A673 (cell line): ENCODE measurements around the gene PPARGC1A. TPM values are rescaled to one million over a fixed set of nuclear protein-coding genes. Genes with fewer than 3 reads are reported as not detected.

ENCODE experiments used
- BruUV-seq: library from RNA; stranded (reverse); fragments of 400-500 nt; replicated peaks from 2 replicates; lab custom pipeline; 2021; lab: Mats Ljungman, UMichigan
- CTCF ChIA-PET: fragments of 300-600 bp; sonication (Branson Sonifier 250); formaldehyde crosslinking; loops from one replicate; lab custom pipeline; 2022; ENCODE audit warnings: antibody characterized with exemption; lab: Charles Lee
- POLR2A ChIA-PET: fragments of 300-600 bp; sonication (Branson Sonifier 250); formaldehyde crosslinking; loops from one replicate; lab custom pipeline; 2022; ENCODE audit warnings: antibody characterized with exemption; ENCODE audit not compliant: low non-redundant PET; lab: Charles Lee
- DNase-seq: peaks from one replicate; pipeline ENCODE4 v3.0.0-alpha.2; 2015; ENCODE audit warnings: low spot score
- H3K27ac ChIP-seq: fragments of 200-600 bp; sonication (generic); 2 replicates; pipeline ENCODE4 v1.5.1; 2016; ENCODE audit warnings: mixed run types, low read depth, mild to moderate bottlenecking, mixed read lengths, antibody characterized with exemption, low read length; ENCODE audit not compliant: poor library complexity, severe bottlenecking
- H3K27me3 ChIP-seq: fragments of 200-600 bp; sonication (generic); replicated peaks from 2 replicates; pipeline ENCODE4 v1.6.1; 2017; ENCODE audit warnings: mixed run types, low read depth, mild to moderate bottlenecking, mixed read lengths, antibody characterized with exemption, low read length; ENCODE audit not compliant: insufficient read depth, poor library complexity
- H3K36me3 ChIP-seq: fragments of 200-600 bp; sonication (generic); 2 replicates; pipeline ENCODE4 v1.6.1; 2016; ENCODE audit warnings: mixed run types, mild to moderate bottlenecking, mixed read lengths, antibody characterized with exemption, low read length; ENCODE audit not compliant: insufficient read depth, poor library complexity, severe bottlenecking
- H3K4me1 ChIP-seq: fragments of 200-600 bp; sonication (generic); 2 replicates; pipeline ENCODE4 v1.6.1; 2017; ENCODE audit warnings: mixed run types, mild to moderate bottlenecking, mixed read lengths, antibody characterized with exemption, low read length; ENCODE audit not compliant: insufficient read depth, poor library complexity, severe bottlenecking
- H3K4me3 ChIP-seq: fragments of 200-600 bp; sonication (generic); 2 replicates; pipeline ENCODE4 v1.5.1; 2016; ENCODE audit warnings: low read depth, mixed run types, mild to moderate bottlenecking, mixed read lengths, low read length; ENCODE audit not compliant: poor library complexity, severe bottlenecking
- H3K9me3 ChIP-seq: fragments of 200-600 bp; sonication (generic); 2 replicates; pipeline ENCODE4 v1.6.1; 2016; ENCODE audit warnings: mixed run types, low read depth, mild to moderate bottlenecking, mixed read lengths, antibody characterized with exemption, low read length; ENCODE audit not compliant: poor library complexity, severe bottlenecking
- EZH2 ChIP-seq: fragments of 200-600 bp; sonication (generic); IDR thresholded peaks from 2 replicates; pipeline ENCODE4 v1.6.1; 2017; ENCODE audit warnings: borderline replicate concordance, low read depth, mild to moderate bottlenecking, mixed read lengths, antibody characterized with exemption, low read length; ENCODE audit not compliant: poor library complexity, severe bottlenecking
- intact Hi-C: fragments of 100-400 bp; cut with micrococcal nuclease; formaldehyde crosslinking; loops from one replicate; pipeline ENCODE4 v1.10.0; 2022; ENCODE audit not compliant: unreplicated experiment
- total RNA-seq: library from RNA; stranded (reverse); gene quantifications from 2 replicates; pipeline ENCODE4 v1.2.3, GENCODE V29; 2021
- TF ChIP-seq, protein P1 (sequence below): fragments of 300-800, 200-600 bp; sonication (generic); conservative IDR thresholded peaks from 2 replicates; pipeline ENCODE4 v1.5.1; 2017; ENCODE audit warnings: low read depth, mild to moderate bottlenecking, antibody characterized with exemption, low read length, moderate library complexity, mixed read lengths

Gene PPARGC1A
- total RNA-seq, 1 experiment from 2014 or later = not detected

- H3K27me3 ChIP-seq = peaks cover 2% of the 10 kb centered on the region
- no TSS peak for BruUV-seq
- intact Hi-C loops = no loop called here
- no peaks in the 10 kb centered on the region for H3K9me3 ChIP-seq
- no peak for TF ChIP-seq EZH2
- TF ChIP-seq, protein P1, sequence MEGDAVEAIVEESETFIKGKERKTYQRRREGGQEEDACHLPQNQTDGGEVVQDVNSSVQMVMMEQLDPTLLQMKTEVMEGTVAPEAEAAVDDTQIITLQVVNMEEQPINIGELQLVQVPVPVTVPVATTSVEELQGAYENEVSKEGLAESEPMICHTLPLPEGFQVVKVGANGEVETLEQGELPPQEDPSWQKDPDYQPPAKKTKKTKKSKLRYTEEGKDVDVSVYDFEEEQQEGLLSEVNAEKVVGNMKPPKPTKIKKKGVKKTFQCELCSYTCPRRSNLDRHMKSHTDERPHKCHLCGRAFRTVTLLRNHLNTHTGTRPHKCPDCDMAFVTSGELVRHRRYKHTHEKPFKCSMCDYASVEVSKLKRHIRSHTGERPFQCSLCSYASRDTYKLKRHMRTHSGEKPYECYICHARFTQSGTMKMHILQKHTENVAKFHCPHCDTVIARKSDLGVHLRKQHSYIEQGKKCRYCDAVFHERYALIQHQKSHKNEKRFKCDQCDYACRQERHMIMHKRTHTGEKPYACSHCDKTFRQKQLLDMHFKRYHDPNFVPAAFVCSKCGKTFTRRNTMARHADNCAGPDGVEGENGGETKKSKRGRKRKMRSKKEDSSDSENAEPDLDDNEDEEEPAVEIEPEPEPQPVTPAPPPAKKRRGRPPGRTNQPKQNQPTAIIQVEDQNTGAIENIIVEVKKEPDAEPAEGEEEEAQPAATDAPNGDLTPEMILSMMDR = no peak
- POLR2A ChIA-PET = no interaction called here
- CTCF ChIA-PET = no interaction called here
- no peak for DNase-seq
- H3K36me3 ChIP-seq = no peaks in the 10 kb centered on the region
- no peak overlapping the region for H3K4me3 ChIP-seq
- no peak overlapping the region for H3K27ac ChIP-seq
- no peaks in the 10 kb centered on the region for H3K4me1 ChIP-seq
These were observed 7.8 kb upstream of the PPARGC1A start for GRCh38 chr4:23897564-23898109.

DNA sequence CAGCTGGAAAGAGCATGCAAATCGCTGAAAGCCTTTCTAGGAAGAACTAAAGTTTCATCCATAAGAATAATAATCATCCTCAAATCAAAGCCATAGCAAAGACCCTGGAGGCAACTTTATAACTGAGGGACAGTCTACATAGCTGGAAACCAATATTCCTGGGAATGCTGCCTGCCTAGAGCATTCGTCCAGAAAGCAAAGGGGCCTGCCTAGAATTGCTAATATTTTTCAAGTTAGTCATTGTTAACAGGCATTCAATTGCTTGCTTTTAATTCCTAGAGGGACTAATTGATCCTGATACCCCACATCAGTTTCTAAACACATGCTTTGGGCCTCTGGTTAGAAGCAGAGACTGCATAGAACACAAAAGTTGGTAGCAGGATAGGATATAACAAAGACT, 4.2 kb upstream of the PPARGC1A start:
- no TSS peak for BruUV-seq
- POLR2A ChIA-PET = no interaction called here
- intact Hi-C loops = no loop called here
- no peaks in the 10 kb centered on the region for H3K9me3 ChIP-seq
- H3K36me3 ChIP-seq = no peaks in the 10 kb centered on the region
- CTCF ChIA-PET = no interaction called here
- no peak overlapping the region for H3K4me3 ChIP-seq
- peaks cover 15% of the 10 kb centered on the region for H3K27me3 ChIP-seq
- TF ChIP-seq, protein P1 = no peak
- no peak for TF ChIP-seq EZH2
- no peaks in the 10 kb centered on the region for H3K4me1 ChIP-seq
- no peak overlapping the region for H3K27ac ChIP-seq
- DNase-seq = no peak

GRCh38 chr4:23891064-23891421, 1.2 kb upstream of the PPARGC1A start:
- DNase-seq = no peak
- BruUV-seq = no TSS peak
- CTCF ChIA-PET = no interaction called here
- POLR2A ChIA-PET = no interaction called here
- H3K27me3 ChIP-seq = peaks cover 25% of the 10 kb centered on the region
- no peak overlapping the region for H3K27ac ChIP-seq
- H3K4me1 ChIP-seq = no peaks in the 10 kb centered on the region
- H3K36me3 ChIP-seq = no peaks in the 10 kb centered on the region
- TF ChIP-seq, protein P1 = no peak
- TF ChIP-seq EZH2 = no peak
- H3K9me3 ChIP-seq = no peaks in the 10 kb centered on the region
- intact Hi-C loops = no loop called here
- H3K4me3 ChIP-seq = no peak overlapping the region
